ENCODE results near the gene TAS2R20. TPM values are rescaled to one million over a fixed set of nuclear protein-coding genes. Genes with fewer than 3 reads are reported as not detected.

Gene TAS2R20
- total and polyA plus RNA-seq, 2 of the 4 experiments (the other 2 are of a cell fraction), result 0.36 to 3.4 TPM

DNA sequence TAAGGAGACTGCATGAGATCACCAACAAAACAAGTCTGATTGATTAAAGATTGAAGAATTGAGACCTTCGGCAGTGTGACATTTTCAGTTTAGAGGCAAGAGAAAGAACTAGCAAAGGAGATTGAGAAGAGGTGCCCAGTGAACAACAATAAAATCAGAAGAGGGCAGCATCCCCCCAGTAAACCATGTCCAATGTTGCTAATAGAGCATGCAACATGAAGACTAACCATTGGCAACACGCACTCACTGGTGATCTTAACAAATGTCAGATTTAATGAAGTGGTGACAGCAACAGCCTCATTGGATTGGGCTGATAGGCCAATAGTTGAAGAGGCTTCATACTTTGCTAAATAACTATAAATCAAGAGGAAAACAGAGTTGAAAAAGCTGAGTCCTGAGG is 38.3 kb downstream of the TAS2R20 start:
- no peaks in the 10 kb centered on the region for H3K36me3 ChIP-seq (ENCODE audit: control insufficient read depth, insufficient read depth, low read length)
- TF ChIP-seq, protein P1, sequence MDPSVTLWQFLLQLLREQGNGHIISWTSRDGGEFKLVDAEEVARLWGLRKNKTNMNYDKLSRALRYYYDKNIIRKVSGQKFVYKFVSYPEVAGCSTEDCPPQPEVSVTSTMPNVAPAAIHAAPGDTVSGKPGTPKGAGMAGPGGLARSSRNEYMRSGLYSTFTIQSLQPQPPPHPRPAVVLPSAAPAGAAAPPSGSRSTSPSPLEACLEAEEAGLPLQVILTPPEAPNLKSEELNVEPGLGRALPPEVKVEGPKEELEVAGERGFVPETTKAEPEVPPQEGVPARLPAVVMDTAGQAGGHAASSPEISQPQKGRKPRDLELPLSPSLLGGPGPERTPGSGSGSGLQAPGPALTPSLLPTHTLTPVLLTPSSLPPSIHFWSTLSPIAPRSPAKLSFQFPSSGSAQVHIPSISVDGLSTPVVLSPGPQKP (IDR thresholded peaks at IDR 0.05; ENCODE audit: borderline replicate concordance, low read depth, low read length), result no peak
- TF ChIP-seq BHLHE40 (IDR thresholded peaks at IDR 0.05; ENCODE audit: low read depth, low read length) (no peak), MAZ (IDR thresholded peaks at IDR 0.05; ENCODE audit: borderline replicate concordance, low read depth, low read length) (no peak), CHD1 (IDR thresholded peaks at IDR 0.05; ENCODE audit: low read depth, low read length) (no peak), CEBPB (IDR thresholded peaks at IDR 0.05; ENCODE audit: low read depth, low read length) (no peak), POLR2A (IDR thresholded peaks at IDR 0.05; ENCODE audit: low read depth, low read length) (no peak), FOS (IDR thresholded peaks at IDR 0.05; ENCODE audit: low read depth, low read length) (no peak), RAD21 (IDR thresholded peaks at IDR 0.05; ENCODE audit: low read length) (no peak), RCOR1 (IDR thresholded peaks at IDR 0.05; ENCODE audit: insufficient replicate concordance, low read length) (no peak), MAFK (IDR thresholded peaks at IDR 0.05; ENCODE audit: low read depth, low read length) (no peak), MXI1 (IDR thresholded peaks at IDR 0.05; ENCODE audit: borderline replicate concordance, low read depth, low read length) (no peak), RFX5 (IDR thresholded peaks at IDR 0.05; ENCODE audit: low read depth, low read length) (no peak), NFE2L2 (IDR thresholded peaks at IDR 0.05; ENCODE audit: low read depth, low read length) (no peak)
- TF ChIP-seq, protein P2, sequence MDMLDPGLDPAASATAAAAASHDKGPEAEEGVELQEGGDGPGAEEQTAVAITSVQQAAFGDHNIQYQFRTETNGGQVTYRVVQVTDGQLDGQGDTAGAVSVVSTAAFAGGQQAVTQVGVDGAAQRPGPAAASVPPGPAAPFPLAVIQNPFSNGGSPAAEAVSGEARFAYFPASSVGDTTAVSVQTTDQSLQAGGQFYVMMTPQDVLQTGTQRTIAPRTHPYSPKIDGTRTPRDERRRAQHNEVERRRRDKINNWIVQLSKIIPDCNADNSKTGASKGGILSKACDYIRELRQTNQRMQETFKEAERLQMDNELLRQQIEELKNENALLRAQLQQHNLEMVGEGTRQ (IDR thresholded peaks at IDR 0.05; ENCODE audit: low read depth, low read length), result no peak
- TF ChIP-seq, protein P3, sequence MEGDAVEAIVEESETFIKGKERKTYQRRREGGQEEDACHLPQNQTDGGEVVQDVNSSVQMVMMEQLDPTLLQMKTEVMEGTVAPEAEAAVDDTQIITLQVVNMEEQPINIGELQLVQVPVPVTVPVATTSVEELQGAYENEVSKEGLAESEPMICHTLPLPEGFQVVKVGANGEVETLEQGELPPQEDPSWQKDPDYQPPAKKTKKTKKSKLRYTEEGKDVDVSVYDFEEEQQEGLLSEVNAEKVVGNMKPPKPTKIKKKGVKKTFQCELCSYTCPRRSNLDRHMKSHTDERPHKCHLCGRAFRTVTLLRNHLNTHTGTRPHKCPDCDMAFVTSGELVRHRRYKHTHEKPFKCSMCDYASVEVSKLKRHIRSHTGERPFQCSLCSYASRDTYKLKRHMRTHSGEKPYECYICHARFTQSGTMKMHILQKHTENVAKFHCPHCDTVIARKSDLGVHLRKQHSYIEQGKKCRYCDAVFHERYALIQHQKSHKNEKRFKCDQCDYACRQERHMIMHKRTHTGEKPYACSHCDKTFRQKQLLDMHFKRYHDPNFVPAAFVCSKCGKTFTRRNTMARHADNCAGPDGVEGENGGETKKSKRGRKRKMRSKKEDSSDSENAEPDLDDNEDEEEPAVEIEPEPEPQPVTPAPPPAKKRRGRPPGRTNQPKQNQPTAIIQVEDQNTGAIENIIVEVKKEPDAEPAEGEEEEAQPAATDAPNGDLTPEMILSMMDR (conservative IDR thresholded peaks at IDR 0.05; ENCODE audit: low read depth, low read length), result no peak
- no peaks in the 10 kb centered on the region for H3K27me3 ChIP-seq (ENCODE audit: control insufficient read depth, insufficient read depth, low read length)
- no peak overlapping the region for H2BK20ac ChIP-seq (ENCODE audit: low read depth, low read length)
- no peak overlapping the region for H3K9ac ChIP-seq (ENCODE audit: low read depth, low read length)
- H4K5ac ChIP-seq (ENCODE audit: low read depth, low read length), result no peak overlapping the region
- ATAC-seq (ENCODE audit: low read depth), result no peak
- H3K9me1 ChIP-seq (ENCODE audit: insufficient read depth, low read length), result no peaks in the 10 kb centered on the region
- H3K4me1 ChIP-seq (ENCODE audit: control insufficient read depth, insufficient read depth, low read length), result no peaks in the 10 kb centered on the region
- POLR2A ChIA-PET (ENCODE audit: unreplicated experiment), result no interaction called here
- in situ Hi-C loops (cut with MboI; ENCODE audit: low sequenced_read_pairs) (no loop called here), intact Hi-C loops (cut with micrococcal nuclease) (no loop called here), dilution Hi-C loops (cut with HindIII; ENCODE audit: low sequenced_read_pairs, unreplicated experiment) (no loop called here)
- no peak overlapping the region for H2BK5ac ChIP-seq (ENCODE audit: low read depth, low read length, poor library complexity, severe bottlenecking)
- no peak overlapping the region for H3K4me2 ChIP-seq (ENCODE audit: low read depth, low read length)
- H3K18ac ChIP-seq (ENCODE audit: low read depth, low read length), result no peak overlapping the region
- H3K14ac ChIP-seq (replicated peaks; ENCODE audit: low read depth, low read length), result no peak overlapping the region
- no peak overlapping the region for H2AK9ac ChIP-seq (replicated peaks; ENCODE audit: low read depth, low read length, poor library complexity)
- H2BK120ac ChIP-seq (ENCODE audit: low read depth, low read length), result no peak overlapping the region
- H3K56ac ChIP-seq (ENCODE audit: extremely low read depth, insufficient read depth, low read length), result no peak overlapping the region
- H4K91ac ChIP-seq (ENCODE audit: insufficient read depth, low read depth, low read length), result no peak overlapping the region
- no peak overlapping the region for H3K27ac ChIP-seq (ENCODE audit: insufficient read depth, low read length)
- H4K8ac ChIP-seq (ENCODE audit: low read depth in 2 of 2, low read length in 2 of 2), result no peak overlapping the region
- no TSS peak for BruUV-seq (replicated peaks)
- no peaks in the 10 kb centered on the region for H4K20me1 ChIP-seq (ENCODE audit: insufficient read depth, low read length)
- no CpG with 5 or more reads among the region's 2 CpGs for WGBS, 2 experiments (ENCODE audit: extremely low coverage in 2 of 2, insufficient read length in 1 of 2)
- H3K23ac ChIP-seq (ENCODE audit: low read depth, low read length), result no peak overlapping the region
- H3K4ac ChIP-seq (ENCODE audit: low read depth, low read length), result no peak overlapping the region
- H2AFZ ChIP-seq (replicated peaks; ENCODE audit: low read length, poor library complexity), result no peak overlapping the region
- no peak overlapping the region for H2AK5ac ChIP-seq (ENCODE audit: low read depth, low read length)
- DNase-seq, result no peak
- H3K4me3 ChIP-seq (ENCODE audit: insufficient read depth, low read depth, low read length), result no peak overlapping the region
- H2BK15ac ChIP-seq (ENCODE audit: low read depth, low read length), result no peak overlapping the region
- CTCF ChIA-PET, result no interaction called here
- H3K9me3 ChIP-seq (ENCODE audit: control insufficient read depth, insufficient read depth, low read length), result no peaks in the 10 kb centered on the region
- H3K79me1 ChIP-seq (ENCODE audit: low read depth in 1 of 2, low read length in 2 of 2), result peaks cover 4 to 6% of the 10 kb centered on the region in 2 experiments; a peak in 1 of 4 replicates
